ENCODE results near the gene LPCAT2. TPM values are rescaled to one million over a fixed set of nuclear protein-coding genes. Genes with fewer than 3 reads are reported as not detected.
"Not testable (repeated sequence)": the region's sequence is repeated elsewhere in the genome, so short reads cannot be mapped to it uniquely, and the experiment has no call there.

The LPCAT2 gene
- total RNA-seq, 1 donor, result 33.1 TPM

- no peak for DNase-seq (ENCODE audit: low read depth in 2 of 3, low spot score in 2 of 3)
Measured at GRCh38 chr16:55576384-55576783, 67.5 kb downstream of the LPCAT2 start.

GRCh38 chr16:55577887-55578286 is 69.0 kb downstream of the LPCAT2 start:
- DNase-seq (ENCODE audit: low read depth in 2 of 3, low spot score in 2 of 3), result peak in 1 of 3 donors; percentile 18

- DNase-seq (ENCODE audit: low read depth in 2 of 3, low spot score in 2 of 3), result no peak
Measured at GRCh38 chr16:55585631-55586030, 76.8 kb downstream of the LPCAT2 start.

- DNase-seq (ENCODE audit: low read depth in 2 of 3, low spot score in 2 of 3), result no peak
Measured at GRCh38 chr16:55588799-55589198, 79.9 kb downstream of the LPCAT2 start.

GRCh38 chr16:55592306-55592705 is 83.4 kb downstream of the LPCAT2 start:
- peak in 1 of 3 donors; percentile 63 for DNase-seq (ENCODE audit: low read depth in 2 of 3, low spot score in 2 of 3)

GRCh38 chr16:55597928-55598327 is 89.1 kb downstream of the LPCAT2 start:
- DNase-seq (ENCODE audit: low read depth in 2 of 3, low spot score in 2 of 3), result peak in 1 of 3 donors; percentile 46

GRCh38 chr16:55605754-55606336 is 97.0 kb downstream of the LPCAT2 start:
- no peak for DNase-seq (ENCODE audit: low read depth in 2 of 3, low spot score in 2 of 3)

- no peak for DNase-seq (ENCODE audit: low read depth in 2 of 3, low spot score in 2 of 3)
Measured at GRCh38 chr16:55613613-55614335, 104.9 kb downstream of the LPCAT2 start.

- peak in 2 of 3 donors; percentile 55 to 92 for DNase-seq (ENCODE audit: low read depth in 2 of 3, low spot score in 2 of 3)
Measured at GRCh38 chr16:55615071-55615470, 106.2 kb downstream of the LPCAT2 start.

GRCh38 chr16:55615670-55616069 is 106.8 kb downstream of the LPCAT2 start:
- not testable (repeated sequence) for DNase-seq (ENCODE audit: low read depth in 2 of 3, low spot score in 2 of 3)

GRCh38 chr16:55621771-55622170 is 112.9 kb downstream of the LPCAT2 start:
- DNase-seq (ENCODE audit: low read depth in 2 of 3, low spot score in 2 of 3), result no peak

- DNase-seq (ENCODE audit: low read depth in 2 of 3, low spot score in 2 of 3), result peak in 1 of 3 donors; percentile 34
Measured at GRCh38 chr16:55622272-55622671, 113.4 kb downstream of the LPCAT2 start.

GRCh38 chr16:55622930-55623561 is 114.2 kb downstream of the LPCAT2 start:
- no peak for DNase-seq (ENCODE audit: low read depth in 2 of 3, low spot score in 2 of 3)

GRCh38 chr16:55623640-55624039 is 114.8 kb downstream of the LPCAT2 start:
- no peak for DNase-seq (ENCODE audit: low read depth in 2 of 3, low spot score in 2 of 3)

- no peak for DNase-seq (ENCODE audit: low read depth in 2 of 3, low spot score in 2 of 3)
Measured at GRCh38 chr16:55624696-55625095, 115.8 kb downstream of the LPCAT2 start.

- no peak for DNase-seq (ENCODE audit: low read depth in 2 of 3, low spot score in 2 of 3)
Measured at GRCh38 chr16:55625843-55626242, 117.0 kb downstream of the LPCAT2 start.

GRCh38 chr16:55628306-55628968 is 119.6 kb downstream of the LPCAT2 start:
- DNase-seq (ENCODE audit: low read depth in 2 of 3, low spot score in 2 of 3), result no peak

- no peak for DNase-seq (ENCODE audit: low read depth in 2 of 3, low spot score in 2 of 3)
Measured at GRCh38 chr16:55630774-55631173, 121.9 kb downstream of the LPCAT2 start.

GRCh38 chr16:55632259-55632658 is 123.4 kb downstream of the LPCAT2 start:
- no peak for DNase-seq (ENCODE audit: low read depth in 2 of 3, low spot score in 2 of 3)

GRCh38 chr16:55634193-55634592 is 125.3 kb downstream of the LPCAT2 start:
- DNase-seq (ENCODE audit: low read depth in 2 of 3, low spot score in 2 of 3), result no peak

Measured in hematopoietic multipotent progenitor cell (in vitro differentiated cells).